ENCODE measurements around the gene MSANTD7. TPM values are rescaled to one million over a fixed set of nuclear protein-coding genes. Genes with fewer than 3 reads are reported as not detected.
A peak's percentile ranks its signal among the peaks of the same experiment; 100 is the strongest.
"Not testable (repeated sequence)": the region's sequence is repeated elsewhere in the genome, so short reads cannot be mapped to it uniquely, and the experiment has no call there.

MSANTD7 gene
- polyA plus RNA-seq, 3 donors: 16.0 to 16.9 (median 16.2) TPM

DNA sequence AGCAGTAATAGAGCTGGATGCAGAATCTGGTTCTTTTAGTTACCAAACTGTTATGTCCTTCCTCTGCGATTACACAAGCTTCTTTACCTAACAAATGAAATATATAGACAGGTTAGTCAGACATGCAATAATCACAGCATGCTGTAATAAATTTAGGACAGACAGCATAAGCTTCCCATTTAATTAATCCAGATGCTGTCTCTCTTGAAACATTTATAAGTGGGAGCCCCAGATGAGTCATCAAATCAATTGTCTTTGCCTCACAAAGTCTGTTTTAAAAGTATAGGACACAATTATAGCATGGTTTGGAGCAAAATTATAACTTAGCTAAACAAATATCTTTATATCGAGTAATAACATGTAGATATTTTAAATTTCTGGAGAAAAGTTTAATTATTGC lies 1.9 kb upstream of the MSANTD7 start:
- DNase-seq (ENCODE audit: low read depth in 3 of 3, low spot score in 2 of 3): no peak

DNA sequence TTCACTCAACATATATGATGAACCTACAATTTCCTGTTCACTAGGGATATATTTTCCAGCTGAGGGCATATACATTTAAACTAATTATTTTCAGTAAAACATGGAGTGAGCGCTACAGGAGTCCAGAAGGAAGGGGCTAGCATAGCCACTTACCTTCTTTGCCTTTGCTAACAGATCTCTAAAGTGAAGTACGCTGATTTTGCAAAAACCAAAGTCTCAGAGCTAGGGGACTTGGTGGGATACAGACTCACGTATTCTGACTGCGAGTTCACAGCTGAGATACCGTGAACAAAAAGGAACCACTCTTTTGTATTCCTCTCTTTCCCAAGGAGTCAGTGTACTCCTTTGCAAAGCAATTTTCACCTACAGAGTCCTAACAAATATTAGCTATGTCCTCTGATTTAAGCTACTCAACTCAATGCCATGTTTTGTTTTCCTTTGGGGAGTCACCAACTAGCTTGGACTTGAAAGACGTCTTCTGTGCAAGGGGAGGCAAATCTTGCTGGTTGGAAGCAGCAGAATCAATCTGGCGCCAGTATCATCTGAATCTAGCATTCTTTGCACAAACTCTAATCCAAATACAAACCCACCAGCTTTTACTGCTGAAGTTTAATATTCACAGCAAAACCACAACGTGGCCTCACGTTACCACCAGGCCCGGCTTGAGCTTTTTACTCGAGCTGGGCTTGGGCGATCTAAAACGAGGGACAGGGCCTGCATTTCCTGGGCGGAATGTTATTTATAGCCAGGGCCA lies 926 bp upstream of the MSANTD7 start:
- peak in 1 of 3 donors; percentile 30 for DNase-seq (ENCODE audit: low read depth in 3 of 3, low spot score in 2 of 3)

DNA sequence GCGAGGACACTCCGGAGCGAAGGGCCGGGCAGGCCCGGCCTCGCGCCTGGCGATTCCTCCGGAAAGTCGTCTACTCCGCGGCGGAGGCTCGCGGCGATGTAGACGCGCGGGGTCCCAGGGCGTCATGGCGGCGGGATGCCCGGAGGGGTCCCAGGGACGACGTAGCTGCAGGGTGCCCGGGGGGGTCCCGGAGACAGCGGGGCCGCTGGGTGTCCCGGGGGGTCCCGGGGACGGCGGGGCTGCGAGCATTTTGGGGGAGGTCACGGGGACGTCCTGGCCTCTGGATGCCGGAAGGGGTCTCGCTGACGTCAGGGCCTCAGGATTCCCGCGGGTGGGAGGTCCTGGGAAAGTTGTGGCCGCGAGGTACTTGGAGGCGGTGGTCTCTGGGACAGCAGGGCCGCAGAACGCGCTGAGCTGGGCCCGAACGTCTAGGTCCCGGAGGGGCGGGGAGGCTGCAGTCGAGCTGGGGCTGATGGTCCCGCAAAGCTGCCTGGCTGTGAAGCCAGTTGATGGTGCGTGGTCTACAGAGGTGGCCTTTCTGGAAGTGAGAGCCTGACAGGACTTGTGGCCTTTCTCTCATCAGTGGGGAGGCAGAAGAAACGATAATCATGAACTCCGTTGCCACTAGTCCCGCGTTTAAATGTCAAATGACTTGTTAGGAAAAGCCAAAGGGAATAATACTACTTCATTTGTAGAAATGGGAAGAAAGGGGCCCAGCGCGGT lies 637 bp downstream of the MSANTD7 start:
- peak in 2 of 3 donors; percentile 35 to 47 for DNase-seq (ENCODE audit: low read depth in 3 of 3, low spot score in 2 of 3)

DNA sequence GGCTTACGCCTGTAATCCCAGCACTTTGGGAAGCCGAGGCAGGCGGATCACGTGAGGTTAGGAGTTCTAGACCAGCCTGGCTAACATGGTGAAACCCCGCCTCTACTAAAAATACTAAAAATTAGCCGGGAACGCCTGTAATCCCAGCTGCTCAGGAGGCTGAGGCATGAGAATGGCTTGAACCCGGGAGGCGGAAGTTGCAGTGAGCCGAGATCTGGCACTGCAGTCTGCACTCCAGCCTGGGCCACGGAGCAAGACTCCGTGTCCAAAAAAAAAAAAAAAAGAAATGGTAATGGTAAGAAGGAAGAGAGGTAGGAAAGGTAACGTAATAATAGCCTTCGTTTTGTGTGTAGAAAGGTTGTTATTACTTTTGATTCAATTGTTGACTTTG lies 1.2 kb downstream of the MSANTD7 start:
- no peak for DNase-seq (ENCODE audit: low read depth in 3 of 3, low spot score in 2 of 3)

DNA sequence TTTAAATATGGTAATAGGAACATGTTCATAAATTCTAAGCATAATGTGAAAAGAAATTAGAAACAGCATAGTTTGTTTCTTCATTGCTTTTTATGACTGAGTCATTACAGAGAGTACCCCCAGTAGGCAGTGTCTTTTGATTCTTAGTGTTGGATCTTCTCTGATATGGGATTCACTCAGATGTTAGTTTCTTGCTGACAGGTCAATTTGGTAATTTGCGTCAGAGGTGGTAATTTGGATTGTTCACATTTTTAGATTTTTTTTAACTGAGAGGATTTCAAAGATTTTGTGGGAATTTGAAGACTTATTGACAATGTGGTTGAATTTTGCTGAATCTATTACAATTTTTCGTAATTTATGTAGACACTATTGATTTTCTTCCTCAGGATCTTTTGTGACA lies 2.1 kb downstream of the MSANTD7 start:
- no peak for DNase-seq (ENCODE audit: low read depth in 3 of 3, low spot score in 2 of 3)

DNA sequence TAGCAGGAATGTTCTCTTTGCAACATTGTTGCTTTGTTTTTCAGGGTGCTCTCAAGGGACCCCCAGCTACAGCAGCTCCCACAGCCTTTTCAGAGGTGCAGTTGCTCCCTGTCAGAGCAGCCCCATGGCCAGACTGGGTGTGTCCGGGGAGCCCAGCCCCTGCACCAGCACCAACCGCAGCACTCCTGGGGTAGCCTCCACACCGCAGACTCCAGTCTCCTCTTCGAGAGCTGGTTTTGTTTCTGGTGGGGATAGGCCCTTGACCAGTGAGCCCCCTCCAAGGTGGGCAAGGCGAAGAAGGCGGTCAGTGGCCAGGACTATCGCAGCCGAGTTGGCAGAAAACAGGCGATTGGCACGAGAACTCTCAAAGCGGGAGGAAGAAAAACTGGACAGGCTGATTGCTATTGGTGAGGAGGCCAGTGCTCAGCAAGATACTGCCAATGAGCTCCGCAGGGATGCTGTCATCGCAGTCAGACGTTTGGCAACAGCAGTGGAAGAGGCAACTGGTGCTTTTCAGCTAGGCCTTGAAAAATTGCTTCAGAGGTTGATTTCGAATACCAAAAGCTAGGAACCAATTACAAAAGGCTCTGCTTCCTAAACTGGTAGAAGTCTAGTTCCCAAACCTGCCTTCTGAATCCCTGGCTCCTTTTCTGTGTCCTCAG lies 5.4 kb downstream of the MSANTD7 start:
- DNase-seq (ENCODE audit: low read depth in 3 of 3, low spot score in 2 of 3): no peak

DNA sequence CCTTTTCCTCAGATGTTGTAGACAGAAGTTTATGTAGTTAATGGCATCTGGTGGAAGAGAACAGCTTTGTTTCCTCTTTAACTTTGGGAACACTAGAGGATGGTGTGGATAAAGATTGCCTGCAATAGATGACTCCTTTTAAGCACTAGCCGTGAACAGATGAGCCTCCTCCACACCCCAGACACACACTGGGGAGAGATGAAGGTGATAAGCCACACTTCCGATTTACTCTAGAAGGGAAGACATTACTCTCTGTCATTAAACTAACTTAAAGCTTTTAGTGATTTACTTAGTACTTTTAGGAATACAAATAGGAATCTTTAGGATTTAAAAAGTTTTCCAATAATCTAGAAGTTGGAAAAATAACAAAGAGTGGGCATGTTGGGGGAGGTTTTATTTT lies 6.8 kb downstream of the MSANTD7 start:
- DNase-seq (ENCODE audit: low read depth in 3 of 3, low spot score in 2 of 3): no peak

DNA sequence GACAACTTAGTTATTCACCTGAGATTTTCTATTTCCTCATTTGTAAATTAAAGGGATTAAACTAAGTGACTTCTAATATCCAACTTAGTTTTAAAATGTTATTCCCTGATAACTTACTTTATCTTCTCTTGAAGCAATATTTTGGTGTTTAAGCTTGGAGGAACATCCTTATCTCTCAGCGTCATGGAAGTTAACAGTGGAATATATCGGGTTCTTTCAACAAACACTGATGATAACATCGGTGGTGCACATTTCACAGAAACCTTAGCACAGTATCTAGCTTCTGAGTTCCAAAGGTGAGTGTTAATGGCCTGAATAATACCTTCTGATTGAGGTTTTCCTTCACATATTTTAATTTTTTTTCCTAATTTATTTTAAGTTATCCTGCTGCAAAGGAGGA lies 14.1 kb downstream of the MSANTD7 start:
- DNase-seq (ENCODE audit: low read depth in 3 of 3, low spot score in 2 of 3): no peak

DNA sequence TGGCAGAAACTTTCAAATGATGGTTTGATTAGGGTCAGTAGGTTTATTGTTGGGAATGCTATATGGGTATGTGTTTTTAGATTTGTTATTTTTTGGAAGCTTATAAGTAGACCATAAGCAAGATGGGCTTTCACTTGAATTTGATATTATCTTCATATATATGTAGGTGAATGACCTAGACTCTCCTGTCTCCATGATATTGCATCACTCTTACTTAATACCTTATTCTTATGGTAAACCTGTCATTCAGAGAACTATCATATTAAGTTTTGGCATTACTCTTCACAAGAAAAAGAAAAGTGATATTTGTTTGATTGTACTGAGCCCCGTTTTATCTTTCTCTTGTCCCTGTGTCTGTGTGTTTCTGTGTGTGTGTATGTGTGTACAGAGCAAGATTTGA lies 17.3 kb downstream of the MSANTD7 start:
- DNase-seq (ENCODE audit: low read depth in 3 of 3, low spot score in 2 of 3): no peak

DNA sequence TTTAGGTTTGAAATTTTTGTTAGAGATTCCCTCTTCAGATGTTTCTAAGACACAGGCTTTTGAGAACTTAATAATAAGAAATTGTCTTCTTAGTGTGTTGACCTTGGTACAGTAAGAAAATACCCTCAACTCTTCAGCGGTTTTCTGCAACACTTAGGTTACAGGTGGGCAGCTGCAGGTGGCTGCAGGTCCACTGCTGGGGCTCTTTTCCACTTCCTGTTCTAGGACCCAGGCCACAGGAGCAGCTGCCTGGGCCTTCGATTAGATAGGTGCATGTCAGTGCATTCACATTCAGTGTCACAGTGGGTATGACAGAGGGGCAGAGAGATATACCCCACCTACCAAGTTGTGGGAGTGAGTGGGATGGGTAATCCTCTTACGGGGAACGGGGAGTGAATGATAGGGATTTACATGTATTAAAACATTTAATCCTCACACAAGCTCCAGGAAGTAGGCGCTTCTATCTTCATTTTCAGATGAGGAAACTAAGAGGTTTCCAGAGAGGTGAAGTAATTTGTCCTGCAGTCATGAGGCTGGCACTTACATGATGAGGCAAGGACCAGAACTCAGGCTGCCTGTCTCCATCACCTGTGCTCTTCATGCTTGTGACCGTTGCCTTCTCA lies 20.3 kb downstream of the MSANTD7 start:
- DNase-seq (ENCODE audit: low read depth in 3 of 3, low spot score in 2 of 3): no peak

DNA sequence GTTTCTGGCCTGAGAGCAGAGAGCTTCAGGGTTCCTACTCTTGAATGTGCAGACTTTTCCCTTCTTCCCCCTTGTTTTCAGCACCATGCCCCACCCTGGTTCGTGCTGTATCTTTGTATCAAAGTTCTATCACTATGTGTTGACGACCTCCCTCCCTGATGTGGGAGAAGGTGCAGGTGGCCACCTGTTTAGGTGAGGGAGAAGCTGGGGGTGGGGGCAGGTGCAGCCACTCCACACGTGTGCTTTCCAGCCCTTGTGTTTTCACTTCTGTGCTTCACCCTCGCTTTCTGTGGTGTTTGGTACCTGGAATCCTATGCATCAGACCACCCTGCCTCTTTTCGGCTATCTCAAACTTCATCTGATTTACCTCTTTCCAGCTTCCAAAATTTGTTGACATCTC lies 20.9 kb downstream of the MSANTD7 start:
- no peak for DNase-seq (ENCODE audit: low read depth in 3 of 3, low spot score in 2 of 3)

DNA sequence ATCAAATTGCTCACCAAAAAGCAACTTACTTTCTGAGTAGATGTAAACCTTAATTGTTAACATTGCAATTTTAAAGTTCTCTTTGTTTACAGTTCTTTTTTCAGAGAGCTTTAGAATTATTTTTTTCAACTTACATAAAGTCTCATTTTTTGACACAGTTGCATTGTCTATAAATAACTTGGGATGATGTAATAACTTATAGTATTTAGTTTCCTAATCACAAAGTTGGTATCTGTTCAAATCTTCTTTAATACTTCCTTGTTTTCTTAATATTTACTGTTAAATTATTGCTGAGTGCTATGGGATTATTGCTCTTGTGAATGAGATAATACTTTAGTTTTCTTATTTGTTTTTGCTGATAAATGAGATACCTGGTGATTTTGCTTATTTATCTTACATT lies 21.7 kb downstream of the MSANTD7 start:
- no peak for DNase-seq (ENCODE audit: low read depth in 3 of 3, low spot score in 2 of 3)

DNA sequence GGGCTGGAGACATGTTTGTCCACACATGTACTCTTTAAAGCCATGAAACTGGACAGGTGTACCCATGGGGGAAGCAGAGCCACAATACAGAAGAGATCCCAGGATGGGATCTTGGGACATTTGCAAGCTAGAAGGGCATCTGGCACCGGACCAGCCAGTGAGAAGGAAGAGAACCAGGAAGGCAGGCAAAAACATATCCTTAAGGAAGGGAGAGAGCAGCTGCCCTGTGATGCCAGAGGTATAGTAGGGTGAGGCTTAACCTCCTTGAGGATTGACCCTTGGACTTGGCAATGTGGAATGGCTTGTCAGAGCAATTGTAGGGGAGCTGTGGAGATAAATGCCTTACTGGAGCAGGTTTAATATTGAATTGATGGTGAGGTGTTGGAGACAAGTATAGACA lies 22.7 kb downstream of the MSANTD7 start:
- no peak for DNase-seq (ENCODE audit: low read depth in 3 of 3, low spot score in 2 of 3)

DNA sequence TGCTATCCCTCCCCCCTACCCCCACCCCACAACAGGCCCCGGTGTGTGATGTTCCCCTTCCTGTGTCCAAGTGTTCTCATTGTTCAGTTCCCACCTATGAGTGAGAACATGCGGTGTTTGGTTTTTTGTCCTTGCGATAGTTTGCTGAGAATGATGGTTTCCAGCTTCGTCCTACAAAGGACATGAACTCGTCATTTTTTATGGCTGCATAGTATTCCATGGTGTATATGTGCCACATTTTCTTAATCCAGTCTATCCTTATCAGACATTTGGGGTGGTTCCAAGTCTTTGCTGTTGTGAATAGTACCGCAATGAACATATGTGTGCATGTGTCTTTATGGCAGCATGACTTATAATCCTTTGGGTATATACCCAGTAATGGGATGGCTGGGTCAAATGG lies 26.4 kb downstream of the MSANTD7 start:
- not testable (repeated sequence) for DNase-seq (ENCODE audit: low read depth in 3 of 3, low spot score in 2 of 3)

DNA sequence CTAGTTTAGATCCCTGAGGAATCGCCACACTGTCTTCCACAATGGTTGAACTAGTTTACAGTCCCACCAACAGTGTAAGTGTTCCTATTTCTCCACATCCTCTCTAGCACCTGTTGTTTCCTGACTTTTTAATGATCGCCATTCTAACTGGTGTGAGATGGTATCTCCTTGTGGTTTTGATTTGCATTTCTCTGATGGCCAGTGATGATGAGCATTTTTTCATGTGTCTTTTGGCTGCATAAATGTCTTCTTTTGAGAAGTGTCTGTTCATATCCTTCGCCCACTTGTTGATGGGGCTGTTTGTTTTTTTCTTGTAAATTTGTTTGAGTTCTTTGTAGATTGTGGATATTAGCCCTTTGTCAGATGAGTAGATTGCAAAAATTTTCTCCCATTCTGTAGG lies 26.8 kb downstream of the MSANTD7 start:
- DNase-seq (ENCODE audit: low read depth in 3 of 3, low spot score in 2 of 3): not testable (repeated sequence)

DNA sequence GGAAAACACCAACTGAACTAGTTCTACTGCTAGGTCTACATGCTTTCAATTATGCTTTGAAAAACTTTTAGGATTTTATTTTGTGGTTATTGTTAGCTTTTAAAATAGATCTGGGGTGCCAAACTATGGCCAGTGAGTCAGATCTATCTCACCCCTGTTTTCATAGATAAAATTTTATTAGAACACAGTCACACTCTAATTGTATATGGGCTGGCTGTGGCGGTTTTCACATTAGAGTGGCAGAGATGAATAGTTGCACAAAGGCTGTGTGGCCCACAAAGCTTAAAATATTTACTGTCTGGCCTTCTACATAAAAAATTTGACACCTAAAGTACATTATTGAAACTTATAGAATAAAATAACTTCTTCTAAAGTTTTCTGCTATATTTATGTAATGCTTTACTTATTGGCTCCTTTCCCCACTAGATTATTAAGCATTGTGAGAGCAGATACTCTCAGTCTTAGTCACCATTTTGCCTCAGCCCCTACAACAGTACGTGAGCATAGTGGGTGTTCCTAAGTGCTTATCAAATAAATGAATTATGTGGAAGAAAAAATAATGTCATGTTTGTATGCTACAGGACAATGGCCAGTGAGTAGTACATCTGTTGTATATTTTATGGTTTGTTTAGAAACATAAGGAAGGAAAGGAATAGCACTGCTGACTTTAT lies 35.1 kb downstream of the MSANTD7 start:
- DNase-seq (ENCODE audit: low read depth in 3 of 3, low spot score in 2 of 3): no peak

DNA sequence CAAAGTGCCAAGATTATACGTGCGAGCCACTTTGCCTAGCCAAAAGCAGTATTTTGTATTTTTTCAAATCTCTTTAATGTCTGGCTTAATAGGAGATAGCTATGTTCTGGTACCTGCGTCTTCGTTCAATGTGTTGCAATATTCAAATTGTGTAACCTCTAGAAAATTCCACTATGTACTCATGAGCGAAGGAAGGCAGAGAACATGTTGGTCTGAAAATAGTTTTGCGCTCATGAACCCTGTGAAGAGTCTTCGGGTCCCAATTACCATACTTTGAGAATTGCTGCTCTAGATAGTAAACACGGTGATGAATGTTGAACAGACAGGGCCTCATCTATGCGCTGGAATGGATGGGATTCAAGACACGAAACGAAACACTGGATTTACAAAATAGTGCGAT lies 37.8 kb downstream of the MSANTD7 start:
- no peak for DNase-seq (ENCODE audit: low read depth in 3 of 3, low spot score in 2 of 3)

DNA sequence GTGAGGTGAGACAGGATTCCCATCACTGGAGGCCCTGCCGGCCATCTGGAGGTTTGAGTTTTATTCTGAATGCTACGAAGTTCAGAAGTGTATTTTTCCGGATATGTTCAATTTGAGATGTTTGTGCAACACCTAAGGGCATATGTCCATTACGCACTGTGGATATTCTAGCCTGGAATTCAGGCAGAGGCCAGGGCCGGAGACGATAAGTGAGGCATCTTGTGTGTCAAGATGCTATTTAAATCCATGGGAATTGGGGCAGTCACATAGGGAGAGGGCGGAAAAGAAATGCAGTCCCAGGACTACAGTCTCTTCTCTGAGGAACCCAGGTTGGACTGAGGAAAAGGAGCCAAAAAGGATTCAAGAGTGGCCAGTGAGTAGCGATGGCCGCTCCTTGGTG lies 38.7 kb downstream of the MSANTD7 start:
- DNase-seq (ENCODE audit: low read depth in 3 of 3, low spot score in 2 of 3): no peak

DNA sequence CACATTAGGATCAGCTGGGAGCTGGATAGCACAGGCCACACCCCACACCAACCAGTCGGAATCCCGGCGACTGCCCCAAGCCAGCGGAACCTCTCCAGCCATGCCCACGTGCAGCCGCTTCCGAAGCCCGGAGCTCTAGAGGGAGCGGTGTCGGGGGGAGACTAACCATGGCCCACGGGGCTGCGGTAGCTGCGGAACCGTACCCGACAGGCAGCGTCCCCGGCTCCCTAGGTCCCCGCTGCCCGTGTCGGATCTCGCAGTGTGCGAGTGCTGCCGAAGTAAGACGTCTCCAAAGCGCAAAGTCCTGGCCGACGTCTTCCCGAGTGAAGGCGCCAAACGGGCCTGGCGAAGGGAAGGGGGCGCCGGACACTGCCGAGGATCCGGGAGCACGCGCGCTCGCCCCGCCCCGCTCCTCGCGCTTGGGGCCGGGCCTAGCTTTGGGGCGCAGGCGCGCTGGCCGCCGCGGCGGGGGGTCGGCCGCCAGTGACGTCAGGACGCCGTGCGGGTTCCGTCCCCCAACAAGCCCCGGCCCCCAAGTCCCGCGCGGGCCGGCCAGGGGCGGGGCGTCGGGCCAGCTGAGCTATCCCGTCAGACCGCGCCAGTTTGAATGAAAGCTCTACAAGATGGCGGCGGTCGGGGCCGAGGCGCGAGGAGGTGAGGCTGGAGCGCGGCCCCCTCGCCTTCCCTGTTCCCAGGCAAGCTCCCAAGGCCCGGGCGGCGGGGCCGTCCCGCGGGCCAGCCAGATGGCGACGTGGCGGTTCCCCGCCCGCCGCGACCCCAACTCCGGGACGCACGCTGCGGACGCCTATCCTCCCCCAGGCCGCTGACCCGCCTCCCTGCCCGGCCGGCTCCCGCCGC lies 40.4 kb downstream of the MSANTD7 start, which contains the start of gene SUV39H2:
Gene SUV39H2 (plus strand): TSS at position 601 of the 858 bp plus-strand sequence. CDS start 23 bp downstream, at position 624.
- peak; percentile 76 to 91 (median 89) for DNase-seq (ENCODE audit: low read depth in 3 of 3, low spot score in 2 of 3)
